Natural killer cell (primary cell): ENCODE data around the gene MYLIP. TPM values are rescaled to one million over a fixed set of nuclear protein-coding genes. Genes with fewer than 3 reads are reported as not detected.

Experiments used
- ATAC-seq, 3 donors: fragments of 150-1000 bp in 2 of 3; fragments of 200-7000 bp in 1 of 3; cut with Tn5 transposase; 1 replicate in 1 of 3; 2 replicates in 2 of 3; pipeline ENCODE4 v1.10.0; 2021; ENCODE audit warnings: mild to moderate bottlenecking in 2 of 3, moderate library complexity in 2 of 3
- DNase-seq, 2 donors: peaks; one replicate each; pipeline versions ENCODE4 v3.0.0 to v3.0.0-alpha.2; 2013 to 2021; ENCODE audit warnings: mixed read lengths in 1 of 2
- H3K27ac ChIP-seq: one replicate; pipeline ENCODE4 v1.5.1; 2013; ENCODE audit warnings: mild to moderate bottlenecking, low read length
- H3K27me3 ChIP-seq: one replicate; pipeline ENCODE4 v1.6.1; 2013; ENCODE audit warnings: low read length; ENCODE audit not compliant: control insufficient read depth, insufficient read depth
- H3K36me3 ChIP-seq: one replicate; pipeline ENCODE4 v1.6.1; 2013; ENCODE audit warnings: low read length; ENCODE audit not compliant: control insufficient read depth, insufficient read depth
- H3K4me1 ChIP-seq: one replicate; pipeline ENCODE4 v1.6.1; 2013; ENCODE audit warnings: low read length; ENCODE audit not compliant: control insufficient read depth, insufficient read depth
- H3K4me3 ChIP-seq: one replicate; pipeline ENCODE4 v1.5.1; 2013; ENCODE audit warnings: low read length
- H3K9me3 ChIP-seq: one replicate; pipeline ENCODE4 v1.6.1; 2013; ENCODE audit warnings: low read length; ENCODE audit not compliant: control insufficient read depth, insufficient read depth
- H3K27ac Mint-ChIP-seq, 2 donors: one replicate each; pipeline ENCODE4 v1.8.0; 2022; ENCODE audit warnings: mild to moderate bottlenecking in 2 of 2, mixed read lengths in 2 of 2, moderate library complexity in 1 of 2
- H3K27me3 Mint-ChIP-seq, 2 donors: one replicate each; pipeline ENCODE4 v1.8.0; 2022; ENCODE audit warnings: low read depth in 2 of 2, mixed read lengths in 2 of 2
- H3K36me3 Mint-ChIP-seq: one replicate; pipeline ENCODE4 v1.8.0; 2022; ENCODE audit warnings: mixed read lengths
- H3K4me1 Mint-ChIP-seq, 2 donors: one replicate each; pipeline ENCODE4 v1.8.0; 2022; ENCODE audit warnings: mixed read lengths in 2 of 2
- H3K4me3 Mint-ChIP-seq: one replicate; pipeline ENCODE4 v1.8.0; 2022; ENCODE audit warnings: mild to moderate bottlenecking, moderate library complexity, mixed read lengths
- H3K9me3 Mint-ChIP-seq, 2 donors: one replicate each; pipeline ENCODE4 v1.8.0; 2022; ENCODE audit warnings: mixed read lengths in 2 of 2
- WGBS: methylation state at CpG from one replicate; pipeline ENCODE4 v1.1.7; 2013; ENCODE audit warnings: missing lambda C conversion rate; ENCODE audit not compliant: insufficient coverage; 5-methylcytosine and 5-hydroxymethylcytosine counted together
- intact Hi-C: fragments of 100-400 bp; cut with micrococcal nuclease; formaldehyde crosslinking; loops from one replicate; pipeline ENCODE4 v1.14.2; 2022
- total RNA-seq, 4 donors: library from RNA; stranded (reverse); fragments of 120-200 nt in 1 of 4; gene quantifications; one replicate each; pipeline versions ENCODE4 v1.2.3 to v1.2.4, GENCODE V29; 2013 to 2022
- TF ChIP-seq, protein P1 (sequence below): fragments of 200-600 bp; IDR thresholded peaks from one replicate; pipeline ENCODE4 v1.8.0; 2022; ENCODE audit warnings: antibody characterized with exemption

Gene MYLIP
- total RNA-seq, 3 donors from 2014 or later (not counting 1 experiment from before 2014, with no cell fraction given) = 127 to 207 (median 150) TPM

DNA sequence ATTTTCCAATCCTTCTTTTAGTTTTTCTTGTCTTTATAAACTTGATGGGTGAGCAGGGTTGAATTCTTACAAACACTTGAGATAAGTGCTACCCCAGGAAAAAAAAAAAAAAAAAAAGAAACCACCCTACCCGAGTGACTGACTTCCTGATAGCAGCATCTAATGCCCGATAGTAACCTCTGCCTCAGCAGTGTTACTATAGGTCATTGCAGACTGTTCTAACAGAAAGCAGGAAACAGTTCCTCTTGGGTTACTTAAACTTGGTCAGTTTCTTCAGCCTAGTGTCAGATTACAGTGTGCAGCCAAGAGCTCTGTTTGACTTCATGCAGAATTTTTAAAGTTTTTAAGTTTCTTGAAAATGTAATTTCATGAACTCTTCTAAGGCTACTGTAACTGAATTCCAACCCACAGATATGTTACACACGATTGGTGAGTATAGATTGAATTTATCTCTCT is 2.1 kb downstream of the MYLIP start:
- Histone ChIP-seq H3K27ac (peak overlapping the region; percentile 84), H3K27me3 (no peaks in the 10 kb centered on the region), H3K4me3 (peak overlapping the region; percentile 99), H3K36me3 (peaks cover 28% of the 10 kb centered on the region), H3K9me3 (no peaks in the 10 kb centered on the region), H3K4me1 (peaks cover 18% of the 10 kb centered on the region)
- WGBS = 0% methylated on average over 2 of the region's 3 CpGs
- peaks cover 10% of the 10 kb centered on the region for H3K36me3 Mint-ChIP-seq
- TF ChIP-seq, protein P1, sequence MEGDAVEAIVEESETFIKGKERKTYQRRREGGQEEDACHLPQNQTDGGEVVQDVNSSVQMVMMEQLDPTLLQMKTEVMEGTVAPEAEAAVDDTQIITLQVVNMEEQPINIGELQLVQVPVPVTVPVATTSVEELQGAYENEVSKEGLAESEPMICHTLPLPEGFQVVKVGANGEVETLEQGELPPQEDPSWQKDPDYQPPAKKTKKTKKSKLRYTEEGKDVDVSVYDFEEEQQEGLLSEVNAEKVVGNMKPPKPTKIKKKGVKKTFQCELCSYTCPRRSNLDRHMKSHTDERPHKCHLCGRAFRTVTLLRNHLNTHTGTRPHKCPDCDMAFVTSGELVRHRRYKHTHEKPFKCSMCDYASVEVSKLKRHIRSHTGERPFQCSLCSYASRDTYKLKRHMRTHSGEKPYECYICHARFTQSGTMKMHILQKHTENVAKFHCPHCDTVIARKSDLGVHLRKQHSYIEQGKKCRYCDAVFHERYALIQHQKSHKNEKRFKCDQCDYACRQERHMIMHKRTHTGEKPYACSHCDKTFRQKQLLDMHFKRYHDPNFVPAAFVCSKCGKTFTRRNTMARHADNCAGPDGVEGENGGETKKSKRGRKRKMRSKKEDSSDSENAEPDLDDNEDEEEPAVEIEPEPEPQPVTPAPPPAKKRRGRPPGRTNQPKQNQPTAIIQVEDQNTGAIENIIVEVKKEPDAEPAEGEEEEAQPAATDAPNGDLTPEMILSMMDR = no peak
- H3K27ac Mint-ChIP-seq = peak overlapping the region; percentile 92
- H3K4me1 Mint-ChIP-seq = peaks cover 51 to 69% of the 10 kb centered on the region in 2 donors
- H3K9me3 Mint-ChIP-seq = no peaks in the 10 kb centered on the region
- H3K27me3 Mint-ChIP-seq = no peaks in the 10 kb centered on the region
- peak; percentile 59 to 79 (median 62) for ATAC-seq
- H3K4me3 Mint-ChIP-seq = peak overlapping the region; percentile 97
- intact Hi-C loops = loop anchor here (1.0 to 10.0 kb wide), 6 partner anchors 37 to 882 kb away; partner anchors contain the start of gene ATXN1
- DNase-seq = peak; percentile 25 to 88

DNA sequence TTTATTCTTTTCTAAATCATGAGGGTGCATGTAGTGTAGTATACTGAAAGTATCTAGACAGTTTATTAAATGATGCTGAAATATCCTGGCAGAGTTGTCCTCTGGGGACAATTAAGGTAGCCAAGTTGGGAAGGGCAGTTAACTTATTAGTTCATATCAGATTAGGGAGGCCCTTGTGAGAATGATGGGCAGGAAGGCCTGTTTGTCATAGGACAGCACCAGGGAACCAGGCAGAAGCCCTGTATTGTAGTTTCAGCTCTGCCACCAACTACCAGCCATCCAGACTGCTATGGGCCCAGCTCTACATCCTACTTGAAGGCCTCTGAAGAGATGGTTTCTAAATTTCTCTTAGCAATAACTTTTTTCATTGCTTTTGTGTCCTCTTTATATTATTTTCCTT is 4.0 kb downstream of the MYLIP start:
- H3K27ac Mint-ChIP-seq = peak overlapping the region; percentile 87 to 92
- H3K36me3 Mint-ChIP-seq = peaks cover 10% of the 10 kb centered on the region
- H3K4me1 ChIP-seq = peaks cover 27% of the 10 kb centered on the region
- peaks cover 64 to 82% of the 10 kb centered on the region in 2 donors for H3K4me1 Mint-ChIP-seq
- peaks cover 28% of the 10 kb centered on the region for H3K36me3 ChIP-seq
- intact Hi-C loops = loop anchor here (10.0 kb wide), 2 partner anchors 508 to 632 kb away; partner anchors contain the start of gene ATXN1
- H3K4me3 ChIP-seq = no peak overlapping the region
- TF ChIP-seq, protein P1 = no peak
- H3K27me3 ChIP-seq = no peaks in the 10 kb centered on the region
- no peaks in the 10 kb centered on the region for H3K27me3 Mint-ChIP-seq
- DNase-seq (peak in 1 of 2 donors; percentile 30), ATAC-seq (no peak)
- no peaks in the 10 kb centered on the region for H3K9me3 Mint-ChIP-seq
- H3K4me3 Mint-ChIP-seq = peak overlapping the region; percentile 97
- H3K9me3 ChIP-seq = no peaks in the 10 kb centered on the region
- no peak overlapping the region for H3K27ac ChIP-seq

DNA sequence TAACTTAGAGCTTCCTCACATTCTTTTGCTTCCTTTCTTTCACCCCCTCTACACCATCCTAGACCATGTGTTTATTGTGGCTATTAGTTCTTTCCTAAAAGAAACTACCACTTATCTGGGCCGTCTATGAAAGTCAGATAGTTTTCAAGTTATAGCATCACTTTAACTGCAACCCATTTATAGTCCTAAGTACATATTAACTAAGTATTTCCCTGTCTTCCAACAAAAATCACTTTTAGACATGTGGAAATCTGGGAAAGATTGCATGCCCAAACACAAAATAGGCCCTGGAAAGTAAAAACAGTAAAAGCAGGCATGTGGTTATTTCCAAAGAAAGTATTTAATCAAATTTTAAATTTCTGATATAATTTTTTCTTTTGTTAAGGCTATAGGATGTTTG is 5.5 kb downstream of the MYLIP start:
- intact Hi-C loops = loop anchor here (10.0 kb wide), 2 partner anchors 510 to 630 kb away; partner anchors contain the start of gene ATXN1

More for the DNA sequence above, 5.5 kb downstream of the MYLIP start:
- Mint-ChIP-seq H3K4me1 (peaks cover 79 to 97% of the 10 kb centered on the region in 2 donors), H3K27me3 (no peaks in the 10 kb centered on the region), H3K4me3 (peak overlapping the region; percentile 97), H3K27ac (peak overlapping the region; percentile 87 to 92), H3K36me3 (peaks cover 10% of the 10 kb centered on the region), H3K9me3 (no peaks in the 10 kb centered on the region)
- Histone ChIP-seq H3K4me3 (no peak overlapping the region), H3K27me3 (no peaks in the 10 kb centered on the region), H3K9me3 (no peaks in the 10 kb centered on the region), H3K36me3 (peaks cover 28% of the 10 kb centered on the region), H3K4me1 (peaks cover 31% of the 10 kb centered on the region), H3K27ac (no peak overlapping the region)
- TF ChIP-seq, protein P1 = no peak
- DNase-seq (no peak), ATAC-seq (no peak)
- 40% methylated on average over 1 of the region's 1 CpG for WGBS
